ENCODE measurements around the gene C2CD2. TPM values are rescaled to one million over a fixed set of nuclear protein-coding genes. Genes with fewer than 3 reads are reported as not detected.
"Not testable (repeated sequence)": the region's sequence is repeated elsewhere in the genome, so short reads cannot be mapped to it uniquely, and the experiment has no call there.

The C2CD2 gene
- total RNA-seq (2014; rRNA removed; shearing (Covaris generic)), result 21.5 and 21.7 TPM in 2 replicates
- 15.2 and 24.4 TPM in 2 replicates for polyA plus RNA-seq (2015; cell fraction: cytosol; rRNA removed)
- 35.4 and 39.4 TPM in 2 replicates for polyA plus RNA-seq (2015; cell fraction: nucleus; rRNA removed)

- peak; percentile 58 for DNase-seq (ENCODE audit: low read depth)
Measured at GRCh38 chr21:41953831-41954653, at the start of gene C2CD2. C2CD2 (minus strand) TSS chr21:41954018; CDS start chr21:41953648, 370 bp downstream.

GRCh38 chr21:42003051-42003461, 49.2 kb upstream of the C2CD2 start:
- peak; percentile 22 for DNase-seq (ENCODE audit: low read depth)

GRCh38 chr21:42002421-42002958, 48.7 kb upstream of the C2CD2 start:
- peak; percentile 77 for DNase-seq (ENCODE audit: low read depth)

GRCh38 chr21:42001781-42002180, 48.0 kb upstream of the C2CD2 start:
- no peak for DNase-seq (ENCODE audit: low read depth)

- DNase-seq (ENCODE audit: low read depth), result no peak
Measured at GRCh38 chr21:42000908-42001307, 47.1 kb upstream of the C2CD2 start.

GRCh38 chr21:41997657-41998056, 43.8 kb upstream of the C2CD2 start:
- no peak for DNase-seq (ENCODE audit: low read depth)

GRCh38 chr21:41995577-41995976, 41.8 kb upstream of the C2CD2 start:
- DNase-seq (ENCODE audit: low read depth), result no peak

- not testable (repeated sequence) for DNase-seq (ENCODE audit: low read depth)
Measured at GRCh38 chr21:41994613-41995012, 40.8 kb upstream of the C2CD2 start.

GRCh38 chr21:41993744-41994143, 39.9 kb upstream of the C2CD2 start:
- DNase-seq (ENCODE audit: low read depth), result no peak

- DNase-seq (ENCODE audit: low read depth), result no peak
Measured at GRCh38 chr21:41992576-41992975, 38.8 kb upstream of the C2CD2 start.

- DNase-seq (ENCODE audit: low read depth), result no peak
Measured at GRCh38 chr21:41991659-41992058, 37.8 kb upstream of the C2CD2 start.

- DNase-seq (ENCODE audit: low read depth), result no peak
Measured at GRCh38 chr21:41989698-41990097, 35.9 kb upstream of the C2CD2 start.

GRCh38 chr21:41987310-41987709, 33.5 kb upstream of the C2CD2 start:
- no peak for DNase-seq (ENCODE audit: low read depth)

- no peak for DNase-seq (ENCODE audit: low read depth)
Measured at GRCh38 chr21:41985662-41986416, 32.0 kb upstream of the C2CD2 start.

- DNase-seq (ENCODE audit: low read depth), result no peak
Measured at GRCh38 chr21:41983229-41983628, 29.4 kb upstream of the C2CD2 start.

- DNase-seq (ENCODE audit: low read depth), result no peak
Measured at GRCh38 chr21:41980561-41980960, 26.7 kb upstream of the C2CD2 start.

GRCh38 chr21:41979751-41980369, 26.0 kb upstream of the C2CD2 start:
- DNase-seq (ENCODE audit: low read depth), result no peak

- no peak for DNase-seq (ENCODE audit: low read depth)
Measured at GRCh38 chr21:41979335-41979734, 25.5 kb upstream of the C2CD2 start.

GRCh38 chr21:41977034-41977950, 23.5 kb upstream of the C2CD2 start:
- no peak for DNase-seq (ENCODE audit: low read depth)

GRCh38 chr21:41976611-41977010, 22.8 kb upstream of the C2CD2 start:
- DNase-seq (ENCODE audit: low read depth), result no peak

All from HT1080 (cell line).